ENCODE measurements around the gene GNPDA2.
A peak's percentile ranks its signal among the peaks of the same experiment; 100 is the strongest.

GNPDA2 gene

DNA sequence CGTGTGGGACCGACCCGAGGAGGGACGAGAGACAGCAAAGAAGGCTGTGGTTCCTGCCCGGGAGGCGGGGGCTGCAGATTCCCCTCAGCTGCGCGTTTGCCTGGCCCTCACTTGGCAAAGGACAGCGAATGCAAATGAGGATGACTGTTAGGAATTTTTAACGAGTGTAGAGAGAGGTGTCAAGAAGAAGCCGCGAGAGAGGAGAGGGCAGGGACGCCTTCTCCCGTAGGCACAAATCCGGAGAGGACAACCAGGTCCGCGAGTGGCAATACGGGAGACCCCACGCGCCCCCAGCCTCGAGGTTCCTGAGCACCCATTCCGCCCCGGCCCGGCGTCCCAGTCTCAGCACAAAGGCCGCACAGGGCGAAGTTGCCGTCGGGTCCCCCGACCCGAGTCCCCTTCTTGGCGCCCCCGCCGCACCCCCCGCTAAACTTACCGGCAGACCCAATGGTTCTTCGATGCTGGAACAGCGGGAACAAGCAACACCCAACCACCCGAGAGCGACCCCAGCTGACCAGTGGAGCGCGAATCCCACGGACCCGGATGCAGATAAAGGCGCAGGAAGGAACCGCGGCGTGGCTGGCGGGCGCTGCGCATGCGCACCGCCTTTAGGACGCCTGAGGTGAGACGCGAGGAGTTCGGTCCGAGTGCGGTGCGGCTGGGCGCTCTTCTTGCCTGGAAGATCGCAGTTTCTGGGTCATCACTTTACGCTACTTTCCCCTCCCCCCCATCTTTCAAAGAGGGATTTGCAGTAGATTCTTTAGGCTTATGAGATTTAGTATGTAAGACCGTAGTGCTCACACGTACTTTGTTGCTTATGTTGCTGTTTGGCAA, at the start of gene GNPDA2:
TSS of gene GNPDA2 (minus strand) at position 519 of the 834 bp plus-strand sequence. CDS start 4,349 bp downstream, outside the sequence.
- DNase-seq (ENCODE audit: low spot score) = peak; percentile 86
- TF ChIP-seq CTCF (IDR thresholded peaks at IDR 0.05; ENCODE audit: extremely low read depth, missing control alignments) = no peak

DNA sequence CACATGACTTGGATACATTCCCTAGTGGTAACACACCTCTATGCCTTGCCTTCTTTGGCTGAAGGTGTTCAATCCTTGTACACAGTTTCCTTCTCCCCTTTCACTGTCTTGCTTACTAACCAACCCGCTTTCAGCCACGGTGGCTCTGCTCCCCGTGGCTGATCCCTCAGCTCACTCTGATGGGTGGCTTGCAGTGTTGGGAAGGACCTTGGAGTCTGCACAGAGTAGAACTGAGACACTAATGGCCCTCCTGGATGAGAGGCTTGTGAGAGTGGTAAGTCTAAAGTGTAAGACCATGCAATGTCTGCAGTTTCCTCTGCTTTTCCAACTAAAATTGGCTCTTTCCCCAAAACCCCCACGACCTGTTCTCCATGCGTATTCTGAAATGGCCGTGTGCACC, 46.0 kb upstream of the GNPDA2 start:
- DNase-seq (ENCODE audit: low spot score) = no peak
- TF ChIP-seq CTCF (IDR thresholded peaks at IDR 0.05; ENCODE audit: extremely low read depth, missing control alignments) = no peak

DNA sequence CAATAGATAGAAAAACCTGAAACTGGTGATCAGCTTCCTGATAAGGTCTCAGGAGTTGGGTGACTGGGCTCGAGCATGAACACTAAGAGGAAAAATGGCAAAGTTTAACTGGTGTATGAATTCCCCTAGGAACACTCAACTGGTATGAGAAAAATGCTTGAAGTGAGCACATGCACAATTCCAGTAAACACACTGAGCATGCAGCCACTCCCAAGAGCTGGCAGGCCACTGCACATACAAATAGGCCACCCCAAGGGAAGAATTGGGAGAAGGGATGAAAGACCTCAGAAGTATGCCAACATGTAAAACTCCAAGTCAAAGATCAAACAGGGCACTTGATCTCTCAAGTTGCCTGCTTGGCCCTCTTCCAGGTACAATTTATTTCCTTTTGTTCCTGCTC, 45.4 kb upstream of the GNPDA2 start:
- DNase-seq (ENCODE audit: low spot score) = no peak
- no peak for TF ChIP-seq CTCF (IDR thresholded peaks at IDR 0.05; ENCODE audit: extremely low read depth, missing control alignments)

DNA sequence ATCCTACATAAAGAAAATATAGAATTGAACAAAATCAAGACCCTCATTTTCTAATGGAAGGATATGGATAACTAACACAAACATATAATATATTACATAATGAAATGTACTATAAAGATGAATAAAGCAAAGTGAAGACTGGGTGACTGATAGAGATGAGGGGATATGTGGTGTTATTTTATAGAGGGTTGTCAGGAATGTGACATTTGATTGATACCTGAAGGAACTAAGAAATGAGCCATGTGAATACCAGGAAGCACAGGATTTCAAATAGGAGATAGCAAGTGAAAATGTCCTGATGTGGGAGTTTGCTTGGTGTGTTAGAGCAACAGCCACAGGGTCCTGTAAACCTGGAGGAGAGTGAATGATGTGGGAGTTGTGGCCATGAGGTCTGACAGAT, 40.1 kb upstream of the GNPDA2 start:
- TF ChIP-seq CTCF (IDR thresholded peaks at IDR 0.05; ENCODE audit: extremely low read depth, missing control alignments) = no peak

DNA sequence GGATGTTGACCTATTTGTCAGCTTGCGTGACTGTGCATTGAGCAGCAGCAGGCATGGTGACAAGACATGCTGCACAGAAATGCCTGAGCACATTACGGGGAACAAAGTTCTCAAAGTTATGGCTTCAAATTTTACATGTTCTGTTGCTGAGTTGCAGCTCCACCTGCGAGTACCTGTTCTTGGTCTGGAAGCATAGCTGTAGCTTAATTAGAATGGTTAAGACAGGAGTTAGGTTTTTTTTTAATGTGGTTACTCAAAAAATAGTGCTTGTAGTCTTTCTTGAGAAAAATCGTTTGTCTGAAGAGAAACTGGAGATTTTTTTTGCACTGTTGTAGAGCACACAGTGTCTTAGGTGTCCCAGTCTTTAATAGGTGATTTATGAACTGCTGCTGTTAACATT, 38.8 kb upstream of the GNPDA2 start:
- no peak for TF ChIP-seq CTCF (IDR thresholded peaks at IDR 0.05; ENCODE audit: extremely low read depth, missing control alignments)
- DNase-seq (ENCODE audit: low spot score) = no peak

More for the DNA sequence above, 40.1 kb upstream of the GNPDA2 start:
- DNase-seq (ENCODE audit: low spot score) = no peak

- DNase-seq (ENCODE audit: low spot score) = no peak
- TF ChIP-seq CTCF (IDR thresholded peaks at IDR 0.05; ENCODE audit: extremely low read depth, missing control alignments) = no peak
These were observed 35.0 kb upstream of the GNPDA2 start for GRCh38 chr4:44761306-44761705.

GRCh38 chr4:44760142-44760898, 34.0 kb upstream of the GNPDA2 start:
- peak; percentile 31 for TF ChIP-seq CTCF (IDR thresholded peaks at IDR 0.05; ENCODE audit: extremely low read depth, missing control alignments)
- DNase-seq (ENCODE audit: low spot score) = peak; percentile 22

Measured in GM20000 (cell line).